NCI-H2196 treated with DMSO at 0.1 percent for 48 hours (cell line): ENCODE results near the gene XAGE5.
"Not testable (repeated sequence)": the region's sequence is repeated elsewhere in the genome, so short reads cannot be mapped to it uniquely, and the experiment has no call there.

Experiments used
- DNase-seq: peaks from one replicate; lab custom pipeline; 2025; ENCODE audit not compliant: unreplicated experiment; lab: John Stamatoyannopoulos, UW

Gene XAGE5

GRCh38 chrX:52811065-52811625, at the start of gene XAGE5:
Gene XAGE5 (plus strand): TSS chrX:52811287. CDS start chrX:52812567, 1,280 bp downstream.
- DNase-seq: no peak

- DNase-seq: not testable (repeated sequence)
Measured at GRCh38 chrX:52765983-52766382, 45.1 kb upstream of the XAGE5 start.

- not testable (repeated sequence) for DNase-seq
Measured at GRCh38 chrX:52773504-52773903, 37.6 kb upstream of the XAGE5 start.

GRCh38 chrX:52797327-52797726, 13.8 kb upstream of the XAGE5 start, which contains the start of gene SPANXN5:
Gene SPANXN5 (minus strand): TSS chrX:52797427. CDS start chrX:52797348, 79 bp downstream.
- DNase-seq: not testable (repeated sequence)

GRCh38 chrX:52804876-52805275, 6.2 kb upstream of the XAGE5 start:
- not testable (repeated sequence) for DNase-seq

- no peak for DNase-seq
Measured at GRCh38 chrX:52819788-52820187, 8.7 kb downstream of the XAGE5 start.

GRCh38 chrX:52821079-52821760, 10.1 kb downstream of the XAGE5 start:
- no peak for DNase-seq

GRCh38 chrX:52824608-52825007, 13.5 kb downstream of the XAGE5 start:
- DNase-seq: no peak

- no peak for DNase-seq
Measured at GRCh38 chrX:52830551-52830950, 19.5 kb downstream of the XAGE5 start.

- no peak for DNase-seq
Measured at GRCh38 chrX:52839137-52839536, 28.1 kb downstream of the XAGE5 start.

GRCh38 chrX:52843619-52844018, 32.5 kb downstream of the XAGE5 start:
- DNase-seq: not testable (repeated sequence)

- DNase-seq: no peak
Measured at GRCh38 chrX:52852110-52852860, 41.2 kb downstream of the XAGE5 start.

- not testable (repeated sequence) for DNase-seq
Measured at GRCh38 chrX:52856991-52857525, 46.0 kb downstream of the XAGE5 start.

GRCh38 chrX:52865343-52865998, 54.4 kb downstream of the XAGE5 start:
- no peak for DNase-seq
